ENCODE data around the gene LAX1.
"Not testable (repeated sequence)": the region's sequence is repeated elsewhere in the genome, so short reads cannot be mapped to it uniquely, and the experiment has no call there.

LAX1 gene, protein sequence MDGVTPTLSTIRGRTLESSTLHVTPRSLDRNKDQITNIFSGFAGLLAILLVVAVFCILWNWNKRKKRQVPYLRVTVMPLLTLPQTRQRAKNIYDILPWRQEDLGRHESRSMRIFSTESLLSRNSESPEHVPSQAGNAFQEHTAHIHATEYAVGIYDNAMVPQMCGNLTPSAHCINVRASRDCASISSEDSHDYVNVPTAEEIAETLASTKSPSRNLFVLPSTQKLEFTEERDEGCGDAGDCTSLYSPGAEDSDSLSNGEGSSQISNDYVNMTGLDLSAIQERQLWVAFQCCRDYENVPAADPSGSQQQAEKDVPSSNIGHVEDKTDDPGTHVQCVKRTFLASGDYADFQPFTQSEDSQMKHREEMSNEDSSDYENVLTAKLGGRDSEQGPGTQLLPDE

DNA sequence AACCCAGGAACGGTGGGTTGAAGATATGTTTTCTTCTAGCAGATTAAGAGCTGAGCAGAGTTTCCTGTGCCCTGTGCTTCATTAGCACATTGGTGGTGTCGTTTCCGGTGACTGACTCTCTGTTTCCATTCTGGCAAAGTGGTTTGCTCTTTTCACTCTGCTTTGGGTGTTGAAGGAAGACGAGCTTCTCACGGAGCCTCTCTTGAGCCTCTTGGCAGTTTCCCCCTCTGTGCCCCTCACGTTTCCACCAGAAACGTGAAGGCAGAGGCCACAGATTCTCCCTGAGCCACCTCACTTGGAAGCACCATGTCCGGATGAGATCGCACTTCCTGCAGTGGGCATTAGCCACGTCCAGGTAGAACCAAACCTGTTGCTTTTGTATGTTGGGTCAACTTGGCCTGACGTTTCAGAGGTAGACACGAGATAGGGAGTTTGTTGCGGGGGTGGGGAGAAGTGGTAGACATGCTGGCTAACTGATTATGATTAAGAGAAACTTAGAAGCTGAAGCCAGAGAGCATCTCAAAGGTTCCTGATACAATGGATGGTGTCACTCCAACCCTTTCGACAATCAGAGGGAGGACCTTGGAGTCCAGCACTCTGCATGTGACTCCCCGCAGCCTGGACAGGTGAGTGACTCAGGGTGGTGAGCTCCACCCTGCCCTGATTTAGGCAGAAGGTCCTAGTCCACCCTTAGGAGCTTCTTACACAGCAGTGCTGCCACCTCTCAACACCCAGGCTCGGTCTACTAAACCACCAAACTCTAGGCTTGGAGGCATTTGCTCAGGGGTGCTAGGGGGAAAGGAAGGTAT is at the start of gene LAX1:
LAX1 (plus strand) TSS at position 155 of the 809 bp plus-strand sequence; CDS start at position 538, 383 bp downstream.
- peak; percentile 31 to 54 for DNase-seq (ENCODE audit: low read depth in 1 of 2, low spot score in 1 of 2)

DNA sequence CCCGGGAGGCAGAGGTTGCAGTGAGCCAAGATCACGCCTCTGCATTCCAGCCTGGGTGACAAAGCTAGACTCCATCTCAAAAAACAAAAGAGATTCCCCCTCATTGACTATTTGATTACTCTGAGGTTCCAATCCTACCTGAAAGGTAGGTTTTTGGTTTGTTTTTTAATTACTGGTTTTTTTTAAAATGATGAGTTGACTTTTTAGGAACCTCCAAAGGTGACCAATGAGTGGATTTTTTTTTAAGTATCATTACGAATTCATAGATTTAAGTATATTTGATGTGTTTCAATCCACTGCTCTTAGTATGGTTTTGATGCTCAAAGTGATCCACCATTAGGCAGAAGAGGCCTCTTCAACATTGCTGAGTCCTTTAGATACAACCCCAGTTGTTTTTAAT is 47.9 kb upstream of the LAX1 start:
- no peak for DNase-seq (ENCODE audit: low read depth in 1 of 2, low spot score in 1 of 2)

DNA sequence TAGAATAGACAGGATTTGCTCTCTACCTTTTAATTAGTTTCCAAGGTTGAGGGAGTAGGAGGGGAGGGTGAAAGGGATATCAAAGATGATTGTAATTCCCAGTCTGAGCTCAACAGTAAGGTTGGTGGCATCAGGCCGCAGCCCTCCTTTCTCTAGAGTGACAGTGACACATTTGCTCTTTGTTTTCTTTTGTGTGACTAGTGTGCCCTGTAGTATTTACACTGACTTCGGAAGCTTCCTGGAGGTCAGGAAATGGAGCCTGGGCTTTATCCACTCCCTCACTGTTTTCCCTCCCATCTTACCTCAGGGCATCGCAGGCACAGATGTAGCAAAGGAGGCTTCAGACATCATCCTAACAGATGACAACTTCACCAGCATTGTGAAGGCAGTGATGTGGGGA is 44.7 kb upstream of the LAX1 start:
- no peak for DNase-seq (ENCODE audit: low read depth in 1 of 2, low spot score in 1 of 2)

DNA sequence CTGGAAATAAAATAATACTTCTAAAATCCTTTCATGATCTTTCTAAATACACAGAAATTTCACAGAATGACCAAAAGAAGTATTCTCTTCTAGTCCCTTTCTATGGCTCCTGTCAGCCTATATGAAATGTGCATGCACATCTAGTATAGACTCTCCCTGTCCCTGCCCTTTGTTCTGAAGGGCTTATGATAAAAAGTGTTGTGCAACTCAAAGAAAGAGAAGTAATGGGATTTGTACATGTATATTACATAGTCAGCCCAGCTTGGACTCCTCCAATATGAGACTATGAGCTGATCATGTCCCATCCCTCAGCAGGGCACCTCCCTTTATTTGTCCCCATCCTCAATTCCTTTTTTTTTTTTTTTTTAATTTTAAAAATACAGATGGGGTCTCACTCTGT is 42.1 kb upstream of the LAX1 start:
- no peak for DNase-seq (ENCODE audit: low read depth in 1 of 2, low spot score in 1 of 2)

DNA sequence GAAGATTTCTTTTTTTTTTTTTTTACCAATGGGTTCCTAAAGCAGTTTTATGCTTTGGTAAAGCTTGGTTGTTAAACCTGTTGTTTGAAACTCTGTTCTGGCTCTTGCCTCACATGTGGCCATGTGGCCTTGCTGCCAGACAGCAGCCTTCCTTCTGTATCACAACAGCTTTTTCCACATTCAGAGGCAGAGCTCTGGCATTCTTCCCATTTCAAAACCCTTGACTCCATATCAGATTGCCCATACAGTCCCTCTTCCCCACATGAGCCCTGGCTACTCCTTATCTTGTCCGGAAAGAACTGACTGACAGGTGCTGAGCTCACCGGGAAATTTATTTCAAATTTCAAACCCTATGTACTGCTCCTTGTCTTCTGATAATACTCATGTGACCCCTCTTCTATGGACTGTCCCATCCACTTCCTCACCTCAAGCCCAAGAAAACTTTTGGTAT is 38.5 kb upstream of the LAX1 start:
- no peak for DNase-seq (ENCODE audit: low read depth in 1 of 2, low spot score in 1 of 2)

DNA sequence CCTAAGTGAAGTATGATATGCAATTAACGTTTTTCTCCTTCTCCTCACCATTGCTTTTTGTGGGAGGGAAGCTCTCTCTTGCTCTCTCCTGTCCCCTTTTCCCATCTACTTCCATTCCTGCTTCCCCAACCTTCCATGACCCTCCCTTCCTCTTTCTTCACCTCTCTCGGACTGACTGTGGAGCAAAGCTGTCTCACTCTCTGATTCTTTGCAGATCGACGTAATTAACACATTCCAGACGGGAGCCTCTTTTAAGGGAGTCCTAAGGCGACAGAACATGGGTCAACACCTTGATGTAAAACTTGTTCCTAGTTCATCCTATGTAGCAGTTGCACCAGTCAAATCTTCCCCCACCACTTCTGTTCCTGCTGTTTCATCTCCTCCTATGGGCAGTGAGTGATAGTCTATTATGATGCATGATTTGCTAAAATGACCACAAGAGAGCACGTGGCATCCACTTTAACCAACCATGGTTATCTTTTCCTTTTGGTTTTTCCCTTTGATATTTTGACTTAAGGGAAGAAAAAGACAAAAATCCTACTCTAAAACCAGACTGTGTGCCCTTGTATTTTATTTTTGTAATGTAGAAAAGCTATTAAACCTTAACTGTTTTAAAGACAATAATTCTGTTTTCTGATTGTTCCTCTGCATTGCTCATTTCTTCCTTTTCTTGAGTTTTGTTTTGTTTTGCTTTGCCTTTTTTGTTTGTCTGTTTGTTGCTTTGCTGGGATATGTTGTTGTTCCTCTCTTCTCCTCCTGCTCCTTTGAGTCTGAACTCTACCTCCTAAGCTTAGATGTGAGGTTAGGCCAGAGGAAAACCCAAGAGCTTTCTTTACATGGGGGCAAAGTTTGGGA is 31.7 kb upstream of the LAX1 start:
- DNase-seq (ENCODE audit: low read depth in 1 of 2, low spot score in 1 of 2) = no peak

DNA sequence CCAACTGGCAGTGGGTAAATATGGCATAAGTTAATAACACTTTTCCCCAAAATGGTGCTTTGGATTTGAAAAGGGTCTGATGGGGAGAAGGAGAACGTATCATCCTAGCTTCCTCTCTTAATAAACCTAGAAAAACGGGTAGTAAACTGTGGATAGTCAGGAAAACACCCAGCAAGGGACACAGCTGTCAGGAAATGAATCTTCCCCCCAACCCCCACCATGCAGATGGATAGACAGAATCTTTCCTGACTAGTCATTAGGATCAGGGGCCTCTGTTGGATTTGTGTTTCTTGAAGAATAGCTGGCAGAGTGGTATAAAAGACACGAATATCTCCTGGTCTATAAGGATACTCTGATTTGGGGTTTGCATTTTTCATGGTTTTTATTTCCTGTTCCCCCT is 22.5 kb upstream of the LAX1 start:
- no peak for DNase-seq (ENCODE audit: low read depth in 1 of 2, low spot score in 1 of 2)

DNA sequence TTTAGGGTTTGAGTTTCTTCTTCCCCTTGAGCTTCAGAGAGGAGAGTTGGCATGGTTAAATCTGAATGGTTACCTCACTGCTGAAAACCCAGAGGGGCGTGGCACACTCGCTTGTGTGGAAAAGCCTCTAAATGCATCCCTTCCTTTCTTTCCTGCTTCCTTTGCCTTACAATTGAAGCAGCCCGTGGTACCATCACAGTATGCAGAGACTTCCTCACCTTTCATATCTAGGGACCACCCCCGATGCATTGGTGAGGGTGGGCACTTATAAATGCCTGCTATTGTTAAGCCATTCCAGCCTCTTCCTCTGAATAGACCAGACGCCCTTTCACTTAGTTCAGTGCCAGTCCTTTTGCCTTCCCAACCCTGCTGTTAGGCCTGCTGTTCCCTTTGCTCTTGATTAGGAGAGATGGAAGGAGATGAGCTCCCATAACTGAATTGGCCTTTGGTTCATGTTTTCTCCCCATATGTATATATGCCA is 21.9 kb upstream of the LAX1 start:
- DNase-seq (ENCODE audit: low read depth in 1 of 2, low spot score in 1 of 2) = no peak

DNA sequence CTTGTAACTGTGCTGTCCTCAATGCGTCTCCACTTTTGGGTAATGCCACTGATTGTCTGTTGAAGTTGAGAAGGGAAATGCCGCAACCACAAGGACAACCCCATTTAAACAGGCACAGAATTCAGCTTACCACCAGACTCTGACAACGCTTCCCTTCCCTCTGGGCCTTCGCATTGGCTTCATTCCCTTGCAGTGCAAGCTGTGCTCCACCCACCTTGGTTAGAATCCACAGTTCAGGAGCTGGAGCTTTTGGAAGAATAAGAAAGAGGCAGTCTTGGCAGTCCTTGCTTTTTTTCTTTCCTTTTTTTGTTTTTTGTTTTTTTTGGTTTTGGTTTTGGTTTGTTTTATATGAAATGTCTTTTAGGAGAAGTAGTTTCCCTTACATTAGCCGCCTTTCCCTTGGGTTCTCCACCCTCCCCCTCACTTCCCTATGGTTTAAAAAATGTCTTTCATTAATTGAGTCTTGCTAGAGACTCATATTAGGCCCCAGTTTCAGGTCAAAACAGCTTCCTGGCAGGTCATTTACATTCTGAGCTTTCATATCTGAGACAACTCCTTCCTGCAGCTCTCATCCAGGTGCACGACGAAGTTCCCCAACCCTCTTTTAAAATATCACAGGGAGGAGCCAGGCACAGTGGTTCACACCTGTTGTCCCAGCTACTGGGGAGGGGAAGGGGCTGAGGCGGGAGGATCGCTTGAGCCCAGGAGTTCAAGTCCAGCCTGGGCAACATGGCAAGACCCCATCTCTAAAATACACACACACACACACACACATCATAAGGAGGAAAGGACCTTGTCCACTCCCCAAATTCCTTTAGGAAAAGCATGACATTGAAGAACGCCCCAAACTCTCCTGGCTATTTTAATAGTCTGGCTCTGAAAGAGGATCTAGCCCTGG is 20.7 kb upstream of the LAX1 start:
- no peak for DNase-seq (ENCODE audit: low read depth in 1 of 2, low spot score in 1 of 2)

DNA sequence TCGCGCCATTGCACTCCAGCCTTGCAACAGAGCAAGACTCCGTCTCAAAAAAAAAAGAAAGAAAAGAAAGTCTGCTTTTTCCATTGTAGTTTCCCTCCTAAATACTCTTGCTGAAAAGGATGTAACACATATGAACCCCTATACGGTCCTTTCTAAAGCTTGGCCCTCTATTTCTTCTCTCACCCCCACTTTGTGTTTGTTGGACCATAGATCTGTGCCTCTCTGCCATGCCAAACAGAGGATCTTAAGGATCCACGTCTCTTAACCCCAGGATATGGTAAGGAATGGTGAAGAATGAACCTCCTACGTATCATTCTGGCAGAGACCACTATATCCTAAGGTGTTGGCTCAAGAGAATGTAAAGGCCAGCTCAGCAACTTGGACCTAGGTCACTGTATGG is 18.7 kb upstream of the LAX1 start:
- DNase-seq (ENCODE audit: low read depth in 1 of 2, low spot score in 1 of 2) = no peak

DNA sequence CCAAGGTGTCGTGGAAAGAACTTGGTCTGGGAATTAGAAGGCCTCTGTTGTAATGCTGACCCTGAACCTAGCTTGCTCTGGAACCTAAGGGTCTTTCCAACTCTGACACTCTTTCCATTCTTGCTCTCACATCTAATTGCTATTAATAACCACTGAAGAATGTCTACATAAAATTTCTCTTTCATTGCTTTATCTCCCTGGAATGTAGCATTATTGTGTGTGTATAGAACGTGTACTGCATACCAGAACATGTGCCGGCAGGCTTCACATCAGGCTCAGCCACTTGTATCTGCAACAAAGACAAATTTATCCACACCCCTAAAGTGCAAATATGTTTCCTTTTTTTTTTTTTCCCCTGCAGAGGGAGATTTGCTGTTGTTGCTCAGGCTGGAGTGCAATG is 13.9 kb upstream of the LAX1 start:
- no peak for DNase-seq (ENCODE audit: low read depth in 1 of 2, low spot score in 1 of 2)

DNA sequence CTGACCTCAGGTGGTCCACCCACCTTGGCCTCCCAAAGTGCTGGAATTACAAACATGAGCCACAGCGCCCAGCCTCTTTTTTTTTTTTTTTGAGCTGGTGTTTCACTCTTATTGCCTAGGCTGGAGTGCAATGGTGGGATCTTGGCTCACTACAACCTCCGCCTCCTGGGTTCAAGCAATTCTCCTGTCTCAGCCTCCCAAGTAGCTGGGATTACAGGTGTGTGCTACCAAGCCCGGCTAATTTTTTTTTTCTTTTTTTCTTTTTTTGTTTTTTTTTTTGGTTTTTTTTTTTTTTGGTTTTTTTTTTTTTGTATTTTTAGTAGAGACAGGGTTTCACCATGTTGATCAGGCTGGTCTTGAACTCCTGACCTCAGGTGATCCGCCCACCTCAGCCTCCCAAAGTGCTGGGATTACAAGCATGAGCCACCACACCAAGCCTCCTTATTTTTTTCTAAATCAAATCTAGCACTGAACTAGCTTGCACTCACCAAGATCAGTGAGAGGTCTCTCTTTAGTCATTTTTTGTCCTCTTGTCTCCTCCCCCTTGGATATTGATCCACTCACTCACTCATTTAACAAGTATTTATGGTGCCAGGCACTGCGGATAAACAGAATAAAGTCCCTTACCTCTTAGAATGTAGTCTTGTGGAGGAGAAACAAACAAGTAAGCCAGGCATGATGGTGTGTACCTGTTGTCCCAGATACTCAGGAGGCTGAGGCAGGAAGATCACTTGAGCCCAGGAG is 13.2 kb upstream of the LAX1 start:
- DNase-seq (ENCODE audit: low read depth in 1 of 2, low spot score in 1 of 2) = not testable (repeated sequence)

DNA sequence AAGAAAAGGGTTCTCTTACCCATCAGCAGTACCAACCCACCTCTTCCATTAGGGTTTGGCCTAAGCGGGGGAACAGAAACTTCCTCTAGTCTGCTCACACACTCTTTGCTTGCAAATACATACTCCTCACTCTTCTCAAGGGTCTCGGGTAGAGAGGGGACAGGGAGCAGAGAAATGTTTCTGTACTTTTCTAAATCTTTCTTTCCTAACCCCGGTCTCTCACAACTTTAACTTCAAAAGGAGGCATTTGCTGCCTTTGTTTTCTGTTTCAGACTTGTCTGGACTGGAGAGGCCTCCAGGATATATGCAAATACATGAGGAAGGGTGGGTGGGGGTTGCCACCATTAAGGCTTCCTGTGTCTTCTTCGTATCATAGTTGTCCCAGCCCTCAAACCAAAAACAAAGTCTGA is 10.5 kb upstream of the LAX1 start:
- DNase-seq (ENCODE audit: low read depth in 1 of 2, low spot score in 1 of 2) = no peak

DNA sequence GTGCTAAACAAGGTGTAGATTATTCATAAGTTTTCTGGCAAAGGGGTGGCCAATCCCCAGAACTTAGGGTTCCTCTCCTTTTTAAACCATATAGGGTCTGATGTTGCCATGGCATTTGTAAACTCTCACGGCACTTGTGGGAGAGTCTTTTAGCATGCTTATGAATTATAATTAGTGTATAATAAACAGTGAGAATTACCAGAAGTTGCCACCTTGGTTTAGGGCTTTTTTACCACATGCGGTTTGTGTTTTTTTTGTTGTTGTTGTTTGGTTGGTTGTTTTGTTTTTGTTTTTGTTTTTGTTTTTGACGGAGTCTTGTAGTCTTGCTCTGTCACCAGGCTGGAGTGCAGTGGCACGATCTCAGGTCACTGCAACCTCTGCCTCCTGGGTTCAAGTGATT is 8.9 kb upstream of the LAX1 start:
- DNase-seq (ENCODE audit: low read depth in 1 of 2, low spot score in 1 of 2) = no peak

DNA sequence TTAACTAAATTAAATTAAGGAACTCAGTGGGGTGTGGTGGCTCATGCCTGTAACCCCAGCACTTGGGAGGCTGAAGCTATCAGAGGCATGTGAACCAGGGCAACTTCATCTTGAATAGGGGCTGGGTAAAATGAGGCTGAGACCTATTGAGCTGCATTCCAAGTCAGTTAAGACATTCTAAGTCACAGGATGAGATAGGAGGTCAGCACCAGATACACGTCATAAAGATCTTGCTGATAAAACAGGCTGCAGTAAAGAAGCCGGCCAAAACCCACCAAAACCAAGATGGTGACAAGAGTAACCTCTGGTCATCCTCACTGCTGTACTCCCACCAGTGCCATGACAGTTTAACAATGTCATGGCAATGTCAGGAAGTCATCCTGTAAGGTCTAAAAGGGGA is 6.2 kb upstream of the LAX1 start:
- DNase-seq (ENCODE audit: low read depth in 1 of 2, low spot score in 1 of 2) = not testable (repeated sequence)

DNA sequence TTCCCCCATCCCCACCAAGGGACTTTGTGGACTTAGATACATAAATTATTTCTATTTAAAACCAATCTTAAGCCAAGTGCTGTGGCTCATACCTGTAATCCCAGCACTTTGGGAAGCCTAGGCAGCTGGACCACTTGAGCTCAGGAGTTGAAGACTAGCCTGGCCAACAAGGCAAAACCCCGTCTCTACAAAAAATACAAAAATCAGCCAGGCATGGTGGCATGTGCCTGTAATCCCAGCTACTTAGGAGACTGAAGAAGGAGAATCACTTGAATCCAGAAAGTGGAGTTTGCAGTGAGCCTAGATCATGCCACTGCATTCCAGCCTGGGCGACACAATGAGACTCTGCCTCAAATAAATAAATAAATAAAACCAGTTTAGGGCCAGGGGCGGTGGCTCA is 4.5 kb upstream of the LAX1 start:
- no peak for DNase-seq (ENCODE audit: low read depth in 1 of 2, low spot score in 1 of 2)

DNA sequence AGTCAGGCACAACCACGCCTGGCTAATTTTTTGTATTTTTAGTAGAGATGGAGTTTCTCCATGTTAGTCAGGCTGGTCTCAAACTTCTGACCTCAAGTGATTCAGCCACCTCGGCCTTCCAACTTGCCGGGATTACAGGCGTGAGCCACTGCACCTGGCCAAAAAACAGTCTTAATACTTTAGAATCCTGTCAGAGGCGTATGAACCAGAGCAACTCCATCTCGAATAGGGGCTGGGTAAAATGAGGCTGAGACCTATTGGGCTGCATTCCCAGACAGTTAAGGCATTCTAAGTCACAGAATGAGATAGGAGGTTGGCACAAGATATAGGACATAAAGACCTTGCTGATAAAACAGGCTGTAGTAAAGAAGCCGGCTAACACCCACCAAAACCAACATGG is 3.0 kb upstream of the LAX1 start:
- DNase-seq (ENCODE audit: low read depth in 1 of 2, low spot score in 1 of 2) = not testable (repeated sequence)

DNA sequence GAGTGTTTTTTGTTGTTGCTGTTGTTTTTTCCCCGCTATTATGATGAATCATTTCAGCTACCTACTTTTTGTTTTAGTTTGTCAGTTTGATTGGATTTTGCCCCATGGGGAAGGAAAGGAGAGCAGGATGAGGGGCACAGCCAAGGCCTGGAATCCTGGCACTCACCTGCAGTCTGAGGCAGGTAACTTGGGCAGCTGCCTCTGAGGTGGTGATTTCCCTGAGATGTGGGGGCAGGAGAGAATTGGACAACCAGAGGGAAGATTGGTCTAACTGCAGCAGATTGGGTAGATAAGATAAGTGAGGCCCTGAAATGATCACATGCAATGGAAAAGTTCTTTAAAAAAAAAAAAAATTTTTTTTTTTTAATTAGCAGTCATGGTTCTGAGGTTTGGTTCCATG is 1.5 kb upstream of the LAX1 start:
- DNase-seq (ENCODE audit: low read depth in 1 of 2, low spot score in 1 of 2) = no peak
